Karpas-422 (cell line): ENCODE results near the gene ME3. TPM values are rescaled to one million over a fixed set of nuclear protein-coding genes. Genes with fewer than 3 reads are reported as not detected.

ENCODE experiments used
- DNase-seq: peaks from one replicate; pipeline ENCODE4 v3.0.0-alpha.2; 2015
- H2AFZ ChIP-seq: fragments of 200-600 bp; sonication (generic); 2 replicates; pipeline ENCODE4 v1.6.1; 2014; ENCODE audit warnings: antibody characterized with exemption, low read length, mixed read lengths
- H3K27ac ChIP-seq: fragments of 200-600 bp; sonication (generic); 2 replicates; pipeline ENCODE4 v1.5.1; 2014; ENCODE audit warnings: mild to moderate bottlenecking, low read length, moderate library complexity
- H3K27me3 ChIP-seq: fragments of 200-600 bp; sonication (generic); 2 replicates; pipeline ENCODE4 v1.6.1; 2014; ENCODE audit warnings: low read length, mixed read lengths
- H3K36me3 ChIP-seq: fragments of 200-600 bp; sonication (generic); 2 replicates; pipeline ENCODE4 v1.6.1; 2014; ENCODE audit warnings: low read length, mixed read lengths; ENCODE audit not compliant: insufficient read depth
- H3K4me1 ChIP-seq: fragments of 200-600 bp; sonication (generic); 2 replicates; pipeline ENCODE4 v1.6.1; 2014; ENCODE audit warnings: mild to moderate bottlenecking, low read length, mixed read lengths
- H3K4me2 ChIP-seq: fragments of 200-600 bp; sonication (generic); 2 replicates; pipeline ENCODE4 v1.6.1; 2014; ENCODE audit warnings: low read length, low read depth, mild to moderate bottlenecking; ENCODE audit not compliant: poor library complexity, severe bottlenecking
- H3K4me3 ChIP-seq: fragments of 200-600 bp; sonication (generic); 2 replicates; pipeline ENCODE4 v1.5.1; 2014; ENCODE audit warnings: mild to moderate bottlenecking, antibody characterized with exemption, low read length, mixed read lengths
- H3K79me2 ChIP-seq: fragments of 200-600 bp; sonication (generic); 2 replicates; pipeline ENCODE4 v1.6.1; 2014; ENCODE audit warnings: mild to moderate bottlenecking, low read length, mixed read lengths
- H3K9ac ChIP-seq: fragments of 200-600 bp; sonication (generic); 2 replicates; pipeline ENCODE4 v1.6.0; 2014; ENCODE audit warnings: low read length
- H3K9me2 ChIP-seq: fragments of 200-600 bp; sonication (generic), shearing (Covaris generic); replicated peaks from 2 replicates; pipeline ENCODE4 v1.6.0; 2014; ENCODE audit warnings: mild to moderate bottlenecking, low read length, moderate library complexity; ENCODE audit not compliant: insufficient read depth
- H3K9me3 ChIP-seq: fragments of 300-700, 200-600 bp; sonication (generic); 2 replicates; pipeline ENCODE4 v1.6.1; 2014; ENCODE audit warnings: low read length, mixed read lengths
- H4K20me1 ChIP-seq: fragments of 200-600 bp; sonication (generic); 2 replicates; pipeline ENCODE4 v1.6.1; 2014; ENCODE audit warnings: mild to moderate bottlenecking, antibody characterized with exemption, low read length, low read depth; ENCODE audit not compliant: insufficient read depth
- total RNA-seq: library from RNA; depleted of rRNA; stranded (reverse); fragments of >200 nt; shearing (Covaris generic); gene quantifications from 2 replicates; pipeline ENCODE4 v1.2.3, GENCODE V29; 2014; ENCODE audit warnings: low replicate concordance

ME3 gene
- total RNA-seq, 1 experiment from 2014 or later, result not detected

DNA sequence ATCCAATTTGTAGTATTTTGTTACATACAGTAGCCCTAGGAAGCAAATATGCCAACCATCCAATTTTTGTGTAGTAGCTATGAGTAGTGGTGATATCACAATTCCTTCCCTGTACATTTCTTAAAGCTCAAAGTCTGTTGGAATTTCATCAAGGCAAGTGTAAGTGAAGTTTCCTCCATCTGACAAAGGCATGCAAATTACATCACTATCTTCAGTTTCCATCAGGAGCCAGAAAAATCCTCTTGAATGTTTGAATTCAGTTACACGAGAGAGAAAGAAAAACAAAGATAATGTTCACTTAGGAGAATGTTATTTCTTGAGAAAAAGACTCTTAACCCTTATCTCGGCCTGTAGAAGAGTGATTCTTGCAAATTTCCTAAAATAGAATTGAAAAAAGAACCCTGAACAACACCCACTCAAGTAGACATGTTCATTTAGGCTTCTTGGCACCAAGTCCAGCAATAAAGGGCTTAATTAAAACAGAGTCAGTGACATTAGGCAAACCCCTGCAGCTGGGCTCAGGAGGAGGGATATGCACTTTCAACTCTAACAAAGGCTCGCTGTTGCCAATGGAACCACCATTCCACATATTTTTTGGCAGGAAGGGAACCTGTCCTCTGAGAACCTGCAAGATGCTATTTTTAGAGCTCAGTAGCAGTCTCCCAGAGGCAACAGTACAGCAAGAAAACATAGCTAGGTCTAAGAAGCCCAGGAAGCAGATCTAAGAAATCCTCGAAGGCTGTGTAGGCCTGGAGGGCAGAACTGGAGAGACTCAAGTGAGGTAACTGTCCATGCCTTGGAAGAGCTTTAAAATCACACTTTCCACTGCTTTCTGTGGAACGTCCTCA is 153.1 kb downstream of the ME3 start:
- no peak overlapping the region for H3K9ac ChIP-seq
- peaks cover 4% of the 10 kb centered on the region for H3K4me1 ChIP-seq
- H3K9me2 ChIP-seq, result no peaks in the 10 kb centered on the region
- H3K27ac ChIP-seq, result no peak overlapping the region
- no peaks in the 10 kb centered on the region for H4K20me1 ChIP-seq
- peaks cover 10% of the 10 kb centered on the region; the same call in 1 of the 2 replicates for H3K27me3 ChIP-seq
- no peak for DNase-seq
- no peak overlapping the region for H2AFZ ChIP-seq
- no peaks in the 10 kb centered on the region for H3K36me3 ChIP-seq
- no peaks in the 10 kb centered on the region for H3K79me2 ChIP-seq
- no peaks in the 10 kb centered on the region for H3K9me3 ChIP-seq
- no peak overlapping the region for H3K4me2 ChIP-seq
- no peak overlapping the region for H3K4me3 ChIP-seq

DNA sequence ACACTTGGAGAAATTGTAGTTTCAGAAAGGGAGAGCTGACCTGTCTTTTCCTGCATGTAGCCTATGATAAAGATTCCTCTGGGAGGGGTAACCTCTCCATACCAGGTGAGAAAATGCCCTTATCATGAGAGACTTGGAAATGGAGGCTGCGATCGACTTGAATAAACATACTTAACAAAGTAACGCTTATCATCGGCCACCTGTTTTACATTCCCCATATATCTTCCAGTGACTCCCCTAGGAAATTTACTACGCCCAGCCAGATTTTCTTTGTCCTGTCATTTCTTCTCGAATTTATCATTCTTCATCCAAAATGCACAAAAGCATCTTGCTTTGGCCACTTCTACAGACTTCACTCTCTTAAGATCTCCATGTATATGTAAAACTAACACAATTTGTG is 154.2 kb downstream of the ME3 start:
- H3K9me2 ChIP-seq, result no peaks in the 10 kb centered on the region
- H3K4me3 ChIP-seq, result no peak overlapping the region
- no peak overlapping the region for H3K27ac ChIP-seq
- no peaks in the 10 kb centered on the region for H4K20me1 ChIP-seq
- peaks cover 6% of the 10 kb centered on the region for H3K4me1 ChIP-seq
- H3K4me2 ChIP-seq, result no peak overlapping the region
- no peaks in the 10 kb centered on the region for H3K9me3 ChIP-seq
- DNase-seq, result no peak
- H3K36me3 ChIP-seq, result no peaks in the 10 kb centered on the region
- H3K9ac ChIP-seq, result no peak overlapping the region
- no peaks in the 10 kb centered on the region for H3K79me2 ChIP-seq
- no peak overlapping the region for H2AFZ ChIP-seq
- peaks cover 7% of the 10 kb centered on the region; the same call in 1 of the 2 replicates for H3K27me3 ChIP-seq

DNA sequence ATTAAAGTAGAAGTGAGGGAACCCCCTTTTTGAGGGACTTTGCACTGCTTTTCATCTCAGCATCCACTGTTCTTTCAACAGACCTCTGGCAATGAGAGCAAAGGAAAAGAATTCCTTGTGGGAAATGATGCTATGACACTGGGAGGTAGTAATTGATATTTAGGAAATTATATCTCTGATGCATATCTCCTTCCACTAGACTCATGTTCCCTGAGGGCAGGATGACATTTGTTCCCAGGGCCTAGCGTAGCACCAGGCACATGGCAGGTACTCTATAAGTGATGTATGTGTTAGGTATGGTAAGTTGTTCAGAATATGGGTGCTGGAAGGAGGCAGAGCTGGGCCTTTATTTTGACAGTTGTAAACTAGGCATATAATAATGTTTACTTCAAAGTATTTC is 154.9 kb downstream of the ME3 start:
- H3K9me2 ChIP-seq, result no peaks in the 10 kb centered on the region
- H3K27ac ChIP-seq, result no peak overlapping the region
- no peak overlapping the region for H2AFZ ChIP-seq
- no peaks in the 10 kb centered on the region for H3K79me2 ChIP-seq
- no peaks in the 10 kb centered on the region for H3K9me3 ChIP-seq
- peaks cover 4% of the 10 kb centered on the region; the same call in 1 of the 2 replicates for H3K27me3 ChIP-seq
- H4K20me1 ChIP-seq, result no peaks in the 10 kb centered on the region
- peaks cover 6% of the 10 kb centered on the region for H3K4me1 ChIP-seq
- no peak overlapping the region for H3K4me2 ChIP-seq
- H3K4me3 ChIP-seq, result no peak overlapping the region
- no peak for DNase-seq
- H3K9ac ChIP-seq, result no peak overlapping the region
- no peaks in the 10 kb centered on the region for H3K36me3 ChIP-seq

DNA sequence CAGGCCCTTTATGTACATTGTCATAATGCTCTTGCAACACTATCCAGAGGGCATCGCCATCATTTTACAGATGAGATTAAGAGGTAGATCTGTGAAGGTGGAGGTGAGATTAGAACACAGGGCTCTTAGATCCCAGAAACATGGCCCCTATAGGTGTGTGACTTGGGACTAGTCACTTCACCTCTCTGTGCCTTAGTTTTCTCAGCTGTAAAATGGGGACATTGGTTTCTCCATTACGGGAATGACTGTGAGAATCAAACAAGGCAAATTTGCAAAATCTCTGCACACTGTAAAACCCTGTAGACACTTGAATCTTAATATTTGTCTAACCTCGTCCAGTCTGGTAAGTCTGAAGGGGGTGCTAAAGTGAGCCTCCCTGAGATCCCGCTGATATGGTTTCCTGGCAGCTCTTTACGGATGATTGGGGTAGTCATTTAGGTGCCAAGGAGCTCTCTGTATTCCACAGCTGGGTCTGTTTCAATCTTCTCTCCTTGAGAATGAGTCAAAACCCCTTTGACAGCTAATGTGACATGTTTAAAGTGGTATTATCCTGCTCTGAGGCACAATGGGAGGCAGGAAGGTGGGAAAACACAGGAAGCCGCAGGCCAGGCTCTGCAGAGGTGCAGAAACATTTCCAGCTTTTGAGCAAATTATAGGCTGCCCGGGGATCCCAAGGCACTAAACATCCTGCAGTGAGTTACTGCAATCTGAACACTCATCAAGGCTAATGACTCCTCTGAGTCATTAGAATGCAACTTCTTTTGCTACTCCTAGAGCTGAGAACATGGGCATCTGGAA is 156.9 kb downstream of the ME3 start:
- no peaks in the 10 kb centered on the region for H3K79me2 ChIP-seq
- peaks cover 9% of the 10 kb centered on the region; the same call in 1 of the 2 replicates for H3K27me3 ChIP-seq
- no peak for DNase-seq
- H2AFZ ChIP-seq, result no peak overlapping the region
- H3K9me3 ChIP-seq, result no peaks in the 10 kb centered on the region
- peaks cover 6% of the 10 kb centered on the region for H3K4me1 ChIP-seq
- no peak overlapping the region for H3K9ac ChIP-seq
- H4K20me1 ChIP-seq, result no peaks in the 10 kb centered on the region
- H3K36me3 ChIP-seq, result no peaks in the 10 kb centered on the region
- H3K9me2 ChIP-seq, result no peaks in the 10 kb centered on the region
- no peak overlapping the region for H3K4me2 ChIP-seq
- H3K4me3 ChIP-seq, result no peak overlapping the region
- no peak overlapping the region for H3K27ac ChIP-seq

DNA sequence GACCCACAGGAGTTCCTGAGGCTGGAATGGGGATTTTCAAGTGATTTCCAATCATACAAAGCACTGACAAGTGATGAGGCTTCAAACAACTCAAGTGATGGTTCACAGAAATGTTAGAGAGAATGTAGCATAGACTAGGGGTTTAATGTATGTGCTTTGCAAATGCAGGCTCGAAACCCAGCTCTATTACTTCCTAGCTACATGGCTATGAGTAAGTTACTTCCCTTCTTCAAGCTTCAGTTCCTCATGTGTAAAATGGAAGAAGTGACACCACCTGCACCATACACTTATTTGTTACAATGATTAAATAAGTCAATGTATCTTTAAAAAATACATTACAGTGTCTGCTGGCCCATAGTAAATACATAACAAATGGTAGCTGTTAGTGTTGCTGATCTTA is 158.0 kb downstream of the ME3 start:
- Histone ChIP-seq H3K9me3 (no peaks in the 10 kb centered on the region), H3K36me3 (no peaks in the 10 kb centered on the region), H3K9ac (no peak overlapping the region), H2AFZ (no peak overlapping the region), H3K4me2 (no peak overlapping the region), H3K4me3 (no peak overlapping the region), H3K79me2 (no peaks in the 10 kb centered on the region), H3K9me2 (no peaks in the 10 kb centered on the region), H3K4me1 (peaks cover 6% of the 10 kb centered on the region), H4K20me1 (no peaks in the 10 kb centered on the region), H3K27me3 (peaks cover 9% of the 10 kb centered on the region; the same call in 1 of the 2 replicates), H3K27ac (no peak overlapping the region)
- DNase-seq, result peak; percentile 78

DNA sequence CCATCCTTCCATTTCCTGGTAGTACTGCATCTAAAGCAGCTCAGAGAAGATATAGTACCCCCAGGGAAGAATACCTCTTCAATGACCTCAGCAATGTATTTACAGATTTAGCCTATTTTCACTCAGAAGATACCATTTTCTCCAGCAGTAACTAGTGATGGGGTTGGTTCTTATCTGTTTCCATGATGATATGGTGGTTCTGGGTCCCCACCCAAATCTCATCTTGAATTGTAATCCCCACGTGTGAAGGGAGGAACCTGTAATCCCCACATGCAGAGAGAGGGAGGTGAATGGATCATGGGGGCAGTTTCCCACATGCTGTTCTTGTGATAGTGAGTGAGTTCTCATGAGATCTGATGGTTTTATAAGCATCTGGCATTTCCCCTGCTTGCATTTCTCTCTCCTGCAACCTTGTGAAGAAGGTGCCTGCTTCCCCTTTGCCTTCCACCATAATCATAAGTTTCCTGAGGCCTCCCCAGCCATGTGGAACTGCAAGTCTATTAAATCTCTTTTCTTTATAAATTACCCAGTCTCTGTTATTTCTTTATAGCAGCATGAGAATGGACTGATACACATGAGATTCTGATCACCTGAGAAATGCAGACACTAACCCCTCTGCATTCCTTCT is 158.6 kb downstream of the ME3 start:
- DNase-seq, result no peak
- H3K36me3 ChIP-seq, result no peaks in the 10 kb centered on the region
- H3K4me2 ChIP-seq, result no peak overlapping the region
- H3K9me2 ChIP-seq, result no peaks in the 10 kb centered on the region
- no peak overlapping the region for H3K9ac ChIP-seq
- H3K4me1 ChIP-seq, result peaks cover 6% of the 10 kb centered on the region
- no peaks in the 10 kb centered on the region for H3K79me2 ChIP-seq
- H2AFZ ChIP-seq, result no peak overlapping the region
- H3K27ac ChIP-seq, result no peak overlapping the region
- no peaks in the 10 kb centered on the region for H4K20me1 ChIP-seq
- peaks cover 9% of the 10 kb centered on the region; the same call in 1 of the 2 replicates for H3K27me3 ChIP-seq
- H3K4me3 ChIP-seq, result no peak overlapping the region
- no peaks in the 10 kb centered on the region for H3K9me3 ChIP-seq

DNA sequence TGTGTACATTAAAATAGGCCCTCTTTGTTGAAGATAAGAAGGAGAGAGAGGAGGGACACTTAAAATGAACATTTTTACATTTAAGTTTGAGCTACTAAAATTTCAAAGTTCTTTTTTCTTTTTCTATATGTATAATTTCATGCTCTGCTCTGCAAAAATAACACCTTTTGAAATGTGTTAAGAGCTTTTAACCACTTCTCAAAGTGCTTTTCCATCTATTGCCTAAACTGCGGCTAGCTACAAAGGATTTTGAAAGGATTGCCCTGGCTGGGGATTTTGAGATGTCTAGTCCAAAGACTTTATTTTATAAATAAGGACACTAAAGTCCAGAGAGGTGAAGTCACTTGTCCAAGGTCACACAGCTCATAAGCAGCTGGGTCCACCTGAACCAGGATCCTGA is 159.3 kb downstream of the ME3 start:
- Histone ChIP-seq H3K27ac (no peak overlapping the region), H3K36me3 (no peaks in the 10 kb centered on the region), H3K79me2 (no peaks in the 10 kb centered on the region), H3K9ac (no peak overlapping the region), H3K4me1 (peaks cover 6% of the 10 kb centered on the region), H4K20me1 (no peaks in the 10 kb centered on the region), H3K9me2 (no peaks in the 10 kb centered on the region), H3K9me3 (no peaks in the 10 kb centered on the region), H3K4me2 (no peak overlapping the region), H3K27me3 (0 out of 2 replicates have a peak, but pooled peaks cover 9% of the 10 kb centered on the region), H2AFZ (no peak overlapping the region), H3K4me3 (no peak overlapping the region)
- no peak for DNase-seq

DNA sequence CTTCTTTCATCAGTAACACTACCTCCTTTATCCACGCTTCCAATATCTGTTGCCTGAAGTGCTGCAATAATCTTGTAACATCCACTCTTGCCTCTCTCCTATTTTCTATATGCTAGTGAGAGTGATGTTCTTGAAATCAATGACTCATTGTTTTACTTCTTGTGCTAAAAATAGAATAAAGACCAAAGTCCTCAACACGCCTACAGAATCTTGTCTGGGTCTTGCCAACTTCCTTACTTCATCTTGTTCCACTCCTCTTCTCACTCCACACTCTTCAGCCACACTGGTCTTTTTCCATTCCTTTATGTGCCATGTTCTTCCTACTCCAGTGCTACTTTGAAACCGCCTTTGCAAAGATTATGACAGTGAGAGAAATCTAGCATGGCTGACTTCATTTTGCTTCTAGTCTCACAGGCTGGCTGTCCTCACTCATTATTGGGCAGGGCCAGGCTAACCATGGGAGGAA is 161.3 kb downstream of the ME3 start:
- Histone ChIP-seq H3K79me2 (no peaks in the 10 kb centered on the region), H3K4me1 (peaks cover 6% of the 10 kb centered on the region), H4K20me1 (no peaks in the 10 kb centered on the region), H3K27me3 (0 out of 2 replicates have a peak, but pooled peaks cover 9% of the 10 kb centered on the region), H3K27ac (no peak overlapping the region), H3K4me2 (no peak overlapping the region), H3K9ac (no peak overlapping the region), H2AFZ (no peak overlapping the region), H3K4me3 (no peak overlapping the region), H3K9me2 (no peaks in the 10 kb centered on the region), H3K36me3 (no peaks in the 10 kb centered on the region), H3K9me3 (no peaks in the 10 kb centered on the region)
- no peak for DNase-seq
